GM19099 (cell line): ENCODE measurements around the gene CNOT10.

Experiments
- POLR2A ChIP-seq: IDR thresholded peaks from 3 replicates; pipeline ENCODE4 v1.6.1; 2011; ENCODE audit warnings: low read depth; ENCODE audit not compliant: insufficient read length; ENCODE audit errors: extremely low read depth

The CNOT10 gene

GRCh38 chr3:32684029-32684799 lies 774 bp upstream of the CNOT10 start:
- TF ChIP-seq POLR2A, result no peak

DNA sequence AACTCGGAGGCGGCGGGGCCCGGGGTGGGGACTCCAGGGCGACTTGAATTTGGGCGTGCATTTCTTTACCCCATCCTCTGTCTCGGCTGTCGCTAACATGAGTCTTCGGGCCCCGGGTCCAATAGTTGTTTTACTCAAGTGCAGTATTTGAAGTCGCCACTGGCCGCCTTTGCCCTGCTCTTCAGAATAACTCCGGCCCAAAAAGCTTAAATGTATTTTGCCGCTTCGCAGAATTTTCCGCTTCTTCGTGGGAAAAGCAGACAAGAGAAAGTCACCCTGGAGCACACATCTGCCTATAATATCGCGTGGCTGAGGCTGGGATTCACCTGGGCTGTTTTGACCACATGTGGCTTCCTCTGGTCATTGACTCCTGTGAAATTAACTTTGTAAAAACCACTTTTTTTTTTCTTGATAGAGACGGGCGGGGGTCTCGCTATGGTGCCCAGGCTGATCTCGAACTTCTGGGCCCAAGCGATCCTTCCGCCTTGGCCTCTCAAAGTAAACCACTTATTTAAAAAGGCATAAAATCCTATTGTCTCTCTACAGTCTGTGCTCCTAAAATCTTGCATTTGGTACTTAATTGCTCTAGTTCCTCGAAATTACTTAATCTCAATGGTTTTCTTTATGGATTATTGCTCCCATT lies 676 bp downstream of the CNOT10 start:
- TF ChIP-seq POLR2A, result no peak

DNA sequence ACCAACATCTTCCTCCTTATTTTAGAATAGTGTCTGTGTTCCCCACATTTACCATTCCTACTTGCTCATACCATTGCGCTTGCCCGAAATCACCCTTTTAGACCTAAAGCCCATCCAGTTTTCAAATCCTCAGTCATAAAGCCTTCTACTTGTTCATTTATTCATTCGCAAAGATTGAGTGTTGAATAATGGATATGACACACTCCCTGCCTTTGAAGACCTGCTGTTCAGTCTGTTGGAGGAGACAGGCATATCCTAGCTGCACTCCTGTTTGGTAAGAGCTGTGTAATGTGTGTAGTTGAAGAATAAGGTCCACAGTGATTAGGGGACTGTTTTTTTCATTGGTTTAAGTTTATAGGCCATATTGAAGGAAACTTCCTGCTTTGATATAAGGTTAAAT lies 1.7 kb downstream of the CNOT10 start:
- no peak for TF ChIP-seq POLR2A

GRCh38 chr3:32691847-32692246 lies 6.9 kb downstream of the CNOT10 start:
- no peak for TF ChIP-seq POLR2A

- no peak for TF ChIP-seq POLR2A
Measured at GRCh38 chr3:32696523-32696922, 11.5 kb downstream of the CNOT10 start.

DNA sequence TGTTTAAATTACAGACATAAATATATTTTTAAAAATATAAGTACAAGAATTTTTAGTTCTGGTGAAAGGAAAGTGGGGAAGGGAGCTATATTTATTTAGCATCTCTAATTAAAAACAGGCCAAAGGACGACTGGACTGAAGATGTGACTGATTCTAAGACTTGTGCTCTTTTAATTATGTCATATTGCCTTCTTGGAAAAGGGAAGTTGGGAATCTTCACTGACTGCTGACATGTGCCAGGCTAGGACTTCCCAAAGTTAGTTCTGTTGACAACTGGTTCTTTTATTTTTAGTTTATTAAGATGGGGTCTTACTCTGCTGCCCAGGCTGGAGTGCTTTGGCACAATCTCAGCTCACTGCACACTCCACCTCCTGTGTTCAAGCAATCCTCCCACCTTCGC lies 13.5 kb downstream of the CNOT10 start:
- no peak for TF ChIP-seq POLR2A

DNA sequence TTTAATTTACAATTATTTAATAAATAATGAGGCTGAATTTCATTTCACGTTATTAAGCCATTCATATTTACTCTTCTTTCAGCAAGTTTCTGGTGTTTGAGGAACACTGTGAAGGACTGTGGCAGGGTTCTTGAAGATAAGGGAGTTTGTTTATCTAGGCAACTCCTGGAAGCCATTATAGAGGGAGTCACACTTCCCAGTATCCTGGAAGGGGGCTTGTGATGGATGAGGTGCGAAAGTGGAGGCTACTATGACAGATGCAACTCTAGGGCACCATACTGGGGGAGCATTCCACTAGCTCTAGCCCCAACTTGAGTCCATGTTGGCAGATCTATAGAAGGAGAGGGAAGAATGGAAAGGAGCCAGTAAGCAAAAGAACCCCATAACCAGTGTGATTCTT lies 14.4 kb downstream of the CNOT10 start:
- no peak for TF ChIP-seq POLR2A

GRCh38 chr3:32700244-32700643 lies 15.3 kb downstream of the CNOT10 start:
- no peak for TF ChIP-seq POLR2A

DNA sequence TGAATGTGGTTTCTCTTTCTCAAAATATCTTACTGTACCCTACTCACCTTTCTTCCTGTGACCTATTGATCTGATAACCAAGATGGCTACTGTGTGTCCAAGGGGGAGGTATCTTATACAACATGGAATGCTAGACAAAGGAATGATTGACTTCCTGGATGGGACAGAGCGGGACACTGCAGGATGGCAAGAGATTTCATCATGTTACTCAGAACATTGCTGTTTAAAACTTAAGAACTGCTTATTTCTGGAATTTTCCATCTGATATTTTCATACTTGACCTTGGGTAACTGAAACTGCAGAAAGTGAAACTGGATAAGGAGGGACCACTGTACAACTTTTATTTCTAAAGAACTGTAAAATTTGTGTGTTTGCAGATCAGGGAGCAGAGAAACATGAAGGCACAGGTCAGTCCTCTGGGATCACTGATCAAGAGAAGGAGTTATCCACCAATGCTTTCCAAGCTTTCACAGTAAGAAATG lies 18.5 kb downstream of the CNOT10 start:
- no peak for TF ChIP-seq POLR2A

- no peak for TF ChIP-seq POLR2A
Measured at GRCh38 chr3:32705232-32705631, 20.2 kb downstream of the CNOT10 start.

- TF ChIP-seq POLR2A, result no peak
Measured at GRCh38 chr3:32706348-32707025, 21.5 kb downstream of the CNOT10 start.

GRCh38 chr3:32707026-32707370 lies 22.0 kb downstream of the CNOT10 start:
- TF ChIP-seq POLR2A, result no peak

DNA sequence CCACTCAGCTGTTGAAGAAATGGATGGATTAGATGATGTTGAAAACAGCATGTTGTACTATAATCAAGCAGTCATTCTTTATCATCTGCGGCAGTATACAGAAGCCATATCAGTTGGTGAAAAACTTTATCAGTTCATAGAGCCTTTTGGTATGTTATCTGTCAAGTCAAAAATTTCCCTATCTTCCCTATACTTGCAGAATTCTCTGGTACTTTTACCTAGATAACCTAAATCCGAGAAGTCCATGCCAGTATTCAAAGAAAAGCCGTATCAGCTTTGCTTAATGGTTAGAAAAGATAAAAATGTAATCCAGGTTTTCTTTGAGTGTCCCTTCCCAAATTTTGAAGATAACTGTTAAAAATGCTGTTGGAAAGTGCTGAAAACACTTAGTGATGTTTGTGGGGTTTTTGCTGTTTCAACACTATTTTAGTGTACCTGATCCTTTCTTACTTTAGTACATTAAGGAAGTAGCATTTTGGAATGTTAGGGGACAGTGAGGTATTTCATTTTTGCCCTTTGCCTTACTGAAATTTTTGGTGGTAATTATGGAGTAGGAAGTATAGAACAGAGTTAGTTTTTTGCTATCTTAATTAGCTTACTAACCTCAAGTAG lies 23.8 kb downstream of the CNOT10 start:
- no peak for TF ChIP-seq POLR2A

DNA sequence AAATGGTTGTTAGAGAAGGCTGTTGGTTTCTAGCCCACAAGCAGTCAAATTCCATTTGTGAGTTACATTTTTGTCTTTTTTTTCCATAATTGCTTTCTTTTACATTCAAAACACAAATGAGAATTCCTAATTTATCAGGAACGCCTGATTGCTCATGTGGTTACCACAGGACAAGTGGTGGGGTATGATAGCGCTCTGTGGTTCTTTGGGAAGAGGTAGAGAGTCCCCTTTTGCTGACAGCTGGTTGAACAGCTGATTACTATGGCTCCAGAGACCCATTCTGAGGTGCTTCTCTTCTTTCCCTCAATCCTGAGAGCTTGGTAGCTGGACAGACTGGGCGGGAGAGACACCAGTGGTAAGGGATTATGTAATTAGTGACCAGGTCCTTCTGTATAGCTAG lies 24.4 kb downstream of the CNOT10 start:
- TF ChIP-seq POLR2A, result no peak

DNA sequence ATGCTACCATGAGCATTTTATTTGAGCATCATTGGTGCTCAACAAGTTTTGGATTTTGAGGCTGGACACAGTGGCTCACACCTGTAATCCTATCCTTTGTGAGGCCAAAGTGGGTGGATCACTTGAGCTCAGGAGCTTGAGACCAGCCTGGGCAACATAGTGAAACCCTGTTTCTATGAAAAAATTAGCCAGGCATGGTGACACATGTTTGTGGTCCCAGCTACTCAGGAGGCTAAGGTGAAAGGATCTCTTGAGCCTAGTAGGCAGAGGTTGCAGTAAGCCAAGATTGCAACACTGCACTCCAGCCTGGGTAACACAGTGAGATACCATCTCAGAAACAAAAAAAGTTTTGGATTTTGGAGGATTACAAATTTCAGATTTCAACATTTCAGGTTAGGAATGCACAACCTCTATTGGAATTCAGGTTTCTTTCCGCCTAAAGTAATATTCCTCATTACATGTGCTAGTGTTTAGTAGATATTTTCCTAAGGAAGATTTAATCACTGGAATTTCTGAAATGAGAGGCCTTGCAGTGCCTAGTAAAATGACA lies 27.6 kb downstream of the CNOT10 start:
- TF ChIP-seq POLR2A, result no peak
